GM12891 (cell line): Measurements from ENCODE around the gene LPCAT1.

Experiments
- POLR2A ChIP-seq: IDR thresholded peaks from 2 replicates; pipeline ENCODE4 v1.6.1; 2011; ENCODE audit warnings: low read depth, low read length, control low read depth
- TAF1 ChIP-seq: IDR thresholded peaks from 2 replicates; pipeline ENCODE4 v1.6.1; 2011; ENCODE audit warnings: low read depth, low read length, control low read depth

- TF ChIP-seq TAF1 (no peak), POLR2A (no peak)
These were observed 33.4 kb downstream of the LPCAT1 start for GRCh38 chr5:1490376-1490775.
